ENCODE measurements around the gene PNLIPRP3. TPM values are rescaled to one million over a fixed set of nuclear protein-coding genes. Genes with fewer than 3 reads are reported as not detected.

The PNLIPRP3 gene
- total and polyA plus RNA-seq, 12 donors: not detected

DNA sequence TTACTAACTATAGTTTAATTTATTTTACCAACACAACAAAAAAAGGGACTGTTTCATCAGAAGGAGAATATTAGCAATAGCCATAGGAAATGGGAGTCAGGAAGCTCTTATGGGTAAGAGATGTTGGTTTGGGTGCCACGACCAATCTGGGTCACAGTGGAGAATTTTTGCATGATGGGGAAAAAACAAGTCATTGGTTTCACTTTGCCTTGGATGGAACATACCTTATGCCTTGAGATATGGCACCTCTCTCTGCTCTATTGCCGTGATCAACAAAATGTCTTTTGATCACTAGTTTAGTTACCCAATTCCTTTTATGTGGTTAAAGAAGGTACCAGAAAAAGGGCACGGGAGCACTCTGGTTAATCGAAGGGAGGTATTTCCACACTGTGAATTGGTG lies 48.2 kb downstream of the PNLIPRP3 start:
- ATAC-seq: no peak
- H3K36me3 ChIP-seq: no peaks in the 10 kb centered on the region
- TF ChIP-seq, protein P1, sequence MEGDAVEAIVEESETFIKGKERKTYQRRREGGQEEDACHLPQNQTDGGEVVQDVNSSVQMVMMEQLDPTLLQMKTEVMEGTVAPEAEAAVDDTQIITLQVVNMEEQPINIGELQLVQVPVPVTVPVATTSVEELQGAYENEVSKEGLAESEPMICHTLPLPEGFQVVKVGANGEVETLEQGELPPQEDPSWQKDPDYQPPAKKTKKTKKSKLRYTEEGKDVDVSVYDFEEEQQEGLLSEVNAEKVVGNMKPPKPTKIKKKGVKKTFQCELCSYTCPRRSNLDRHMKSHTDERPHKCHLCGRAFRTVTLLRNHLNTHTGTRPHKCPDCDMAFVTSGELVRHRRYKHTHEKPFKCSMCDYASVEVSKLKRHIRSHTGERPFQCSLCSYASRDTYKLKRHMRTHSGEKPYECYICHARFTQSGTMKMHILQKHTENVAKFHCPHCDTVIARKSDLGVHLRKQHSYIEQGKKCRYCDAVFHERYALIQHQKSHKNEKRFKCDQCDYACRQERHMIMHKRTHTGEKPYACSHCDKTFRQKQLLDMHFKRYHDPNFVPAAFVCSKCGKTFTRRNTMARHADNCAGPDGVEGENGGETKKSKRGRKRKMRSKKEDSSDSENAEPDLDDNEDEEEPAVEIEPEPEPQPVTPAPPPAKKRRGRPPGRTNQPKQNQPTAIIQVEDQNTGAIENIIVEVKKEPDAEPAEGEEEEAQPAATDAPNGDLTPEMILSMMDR (IDR thresholded peaks at IDR 0.05): no peak
- intact Hi-C loops (cut with DNase I): no loop called here
- no peak overlapping the region for H3K4me3 ChIP-seq
- no peak overlapping the region for H3K27ac ChIP-seq
- 65 to 75% methylated on average over 4 of the region's 4 CpGs for WGBS, 2 donors
- no peaks in the 10 kb centered on the region for H3K4me1 ChIP-seq
- H3K9me3 ChIP-seq: no peaks in the 10 kb centered on the region
- no peak for DNase-seq
- peaks cover 0 to 18% (median 0%) of the 10 kb centered on the region in 7 donors for H3K27me3 ChIP-seq

- TF ChIP-seq, protein P1 (IDR thresholded peaks at IDR 0.05): no peak
- DNase-seq: no peak
- Histone ChIP-seq H3K4me3 (no peak overlapping the region), H3K36me3 (no peaks in the 10 kb centered on the region), H3K27me3 (peaks cover 0 to 18% (median 0%) of the 10 kb centered on the region in 7 donors), H3K9me3 (no peaks in the 10 kb centered on the region), H3K27ac (no peak overlapping the region), H3K4me1 (no peaks in the 10 kb centered on the region)
- intact Hi-C loops (cut with DNase I): no loop called here
- ATAC-seq: no peak
- WGBS, 2 donors: 74 to 77% methylated on average over 4 of the region's 4 CpGs
Measured at GRCh38 chr10:116476461-116476860, 48.8 kb downstream of the PNLIPRP3 start.

GRCh38 chr10:116477986-116478664 lies 50.5 kb downstream of the PNLIPRP3 start:
- Histone ChIP-seq H3K27ac (no peak overlapping the region), H3K27me3 (peaks cover 0 to 9% (median 0%) of the 10 kb centered on the region in 7 donors), H3K36me3 (no peaks in the 10 kb centered on the region), H3K4me1 (no peaks in the 10 kb centered on the region), H3K4me3 (no peak overlapping the region), H3K9me3 (no peaks in the 10 kb centered on the region)
- DNase-seq (no peak), ATAC-seq (no peak)
- intact Hi-C loops (cut with DNase I): no loop called here
- WGBS, 2 donors: 50 to 52% methylated on average over 12 of the region's 12 CpGs
- TF ChIP-seq, protein P1 (IDR thresholded peaks at IDR 0.05): no peak

- WGBS, 2 donors: 70 to 80% methylated on average over 7 of the region's 7 CpGs
- Histone ChIP-seq H3K4me3 (no peak overlapping the region), H3K36me3 (no peaks in the 10 kb centered on the region), H3K9me3 (no peaks in the 10 kb centered on the region), H3K27me3 (peaks cover 0 to 11% (median 0%) of the 10 kb centered on the region in 7 donors), H3K4me1 (no peaks in the 10 kb centered on the region), H3K27ac (no peak overlapping the region)
- TF ChIP-seq, protein P1 (IDR thresholded peaks at IDR 0.05): no peak
- ATAC-seq (no peak), DNase-seq (no peak)
- intact Hi-C loops (cut with DNase I): no loop called here
Measured at GRCh38 chr10:116486770-116487448, 59.3 kb downstream of the PNLIPRP3 start.

Measured in heart right ventricle (tissue), 16 donors.